OCI-LY7 (cell line): Measurements from ENCODE around the gene BAIAP2.

ENCODE experiments used
- EZH2phosphoT487 ChIP-seq: fragments of 200-600 bp; sonication (generic); IDR thresholded peaks from 2 replicates; pipeline ENCODE4 v1.6.1; 2018; ENCODE audit warnings: low read depth, borderline replicate concordance, mild to moderate bottlenecking, mixed run types, antibody characterized with exemption, low read length, moderate library complexity, mixed read lengths
- TF ChIP-seq, protein P1 (sequence below): fragments of 200-600 bp; sonication (generic); conservative IDR thresholded peaks from 2 replicates; pipeline ENCODE4 v1.5.1; 2014; ENCODE audit warnings: mild to moderate bottlenecking, antibody characterized with exemption, low read length, moderate library complexity, mixed read lengths

DNA sequence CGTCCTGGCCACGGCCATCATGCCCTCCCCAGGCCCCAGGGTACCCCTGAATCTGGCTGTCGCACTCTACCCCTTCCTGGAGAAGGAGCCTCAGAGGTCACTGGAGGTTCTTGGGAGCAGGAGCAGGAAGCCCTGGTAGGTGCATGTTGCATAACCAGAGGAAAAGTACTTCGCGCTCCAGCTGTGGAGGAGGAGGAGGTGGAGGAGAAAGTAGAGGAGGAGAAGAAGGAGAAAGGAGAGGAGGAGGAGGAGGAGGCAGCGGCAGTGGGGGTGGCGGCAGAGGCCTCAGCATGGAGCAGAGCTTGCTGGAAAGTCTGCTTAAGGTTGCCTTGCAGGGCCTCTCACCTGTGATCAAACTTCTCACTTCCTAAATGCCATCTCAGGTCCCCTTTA, 61.8 kb downstream of the BAIAP2 start:
- TF ChIP-seq, protein P1, sequence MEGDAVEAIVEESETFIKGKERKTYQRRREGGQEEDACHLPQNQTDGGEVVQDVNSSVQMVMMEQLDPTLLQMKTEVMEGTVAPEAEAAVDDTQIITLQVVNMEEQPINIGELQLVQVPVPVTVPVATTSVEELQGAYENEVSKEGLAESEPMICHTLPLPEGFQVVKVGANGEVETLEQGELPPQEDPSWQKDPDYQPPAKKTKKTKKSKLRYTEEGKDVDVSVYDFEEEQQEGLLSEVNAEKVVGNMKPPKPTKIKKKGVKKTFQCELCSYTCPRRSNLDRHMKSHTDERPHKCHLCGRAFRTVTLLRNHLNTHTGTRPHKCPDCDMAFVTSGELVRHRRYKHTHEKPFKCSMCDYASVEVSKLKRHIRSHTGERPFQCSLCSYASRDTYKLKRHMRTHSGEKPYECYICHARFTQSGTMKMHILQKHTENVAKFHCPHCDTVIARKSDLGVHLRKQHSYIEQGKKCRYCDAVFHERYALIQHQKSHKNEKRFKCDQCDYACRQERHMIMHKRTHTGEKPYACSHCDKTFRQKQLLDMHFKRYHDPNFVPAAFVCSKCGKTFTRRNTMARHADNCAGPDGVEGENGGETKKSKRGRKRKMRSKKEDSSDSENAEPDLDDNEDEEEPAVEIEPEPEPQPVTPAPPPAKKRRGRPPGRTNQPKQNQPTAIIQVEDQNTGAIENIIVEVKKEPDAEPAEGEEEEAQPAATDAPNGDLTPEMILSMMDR: no peak
- TF ChIP-seq EZH2phosphoT487: no peak
